T-helper 1 cell treated with Interleukin-12 subunit alpha and Interleukin-12 subunit beta and Interleukin-4 antibody, amounts not matched to agents 30 ng/mL and 1 ng/mL, for 36 hours (primary cell): Measurements from ENCODE around the gene LMBRD2. TPM values are rescaled to one million over a fixed set of nuclear protein-coding genes. Genes with fewer than 3 reads are reported as not detected.

Experiments
- intact Hi-C: fragments of 100-400 bp; cut with micrococcal nuclease; formaldehyde crosslinking; loops from one replicate; pipeline ENCODE4 v1.15.1; 2024
- total RNA-seq: library from RNA; stranded (reverse); gene quantifications from 2 replicates; pipeline ENCODE4 v1.2.3, GENCODE V29; 2022

Gene LMBRD2
- total RNA-seq, 1 donor from 2014 or later: 13.4 TPM

DNA sequence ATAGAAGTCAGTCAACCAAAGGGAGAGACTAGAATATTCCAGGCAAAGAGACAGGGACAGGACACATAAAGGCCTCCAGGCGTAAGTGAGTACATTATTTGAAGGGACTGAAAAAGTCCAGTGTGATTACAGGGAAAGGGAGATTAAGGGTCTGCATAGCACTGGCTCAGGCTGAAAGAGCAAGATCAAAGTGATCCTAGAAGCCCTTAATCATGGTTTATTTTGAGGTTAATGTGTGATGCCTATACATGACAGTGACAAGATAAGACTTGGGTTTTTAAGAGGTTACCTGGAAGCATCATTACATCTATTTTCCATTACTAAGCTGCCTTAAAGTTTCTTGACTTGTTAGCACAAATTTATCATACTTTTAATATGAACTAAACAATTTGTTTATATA is 25.8 kb downstream of the LMBRD2 start:
- intact Hi-C loops: no loop called here

DNA sequence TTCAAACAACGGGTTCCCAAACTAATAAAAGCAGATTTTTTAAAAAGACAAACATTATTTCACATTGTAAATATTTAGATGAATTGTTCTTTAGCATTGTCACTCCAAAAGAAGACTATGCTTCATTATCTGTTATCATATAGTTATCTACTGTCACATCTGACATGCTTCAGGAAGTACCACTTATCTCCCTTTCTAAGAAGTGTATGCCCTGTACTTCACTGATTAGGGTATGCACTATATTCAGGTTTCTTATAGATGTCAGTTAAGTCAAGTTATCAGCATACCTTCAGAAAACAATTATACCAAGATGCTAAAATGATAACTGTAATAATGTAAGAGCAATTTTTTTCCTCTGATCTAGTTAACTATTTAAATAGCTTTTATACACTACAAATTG is 40.4 kb downstream of the LMBRD2 start:
- intact Hi-C loops: no loop called here

DNA sequence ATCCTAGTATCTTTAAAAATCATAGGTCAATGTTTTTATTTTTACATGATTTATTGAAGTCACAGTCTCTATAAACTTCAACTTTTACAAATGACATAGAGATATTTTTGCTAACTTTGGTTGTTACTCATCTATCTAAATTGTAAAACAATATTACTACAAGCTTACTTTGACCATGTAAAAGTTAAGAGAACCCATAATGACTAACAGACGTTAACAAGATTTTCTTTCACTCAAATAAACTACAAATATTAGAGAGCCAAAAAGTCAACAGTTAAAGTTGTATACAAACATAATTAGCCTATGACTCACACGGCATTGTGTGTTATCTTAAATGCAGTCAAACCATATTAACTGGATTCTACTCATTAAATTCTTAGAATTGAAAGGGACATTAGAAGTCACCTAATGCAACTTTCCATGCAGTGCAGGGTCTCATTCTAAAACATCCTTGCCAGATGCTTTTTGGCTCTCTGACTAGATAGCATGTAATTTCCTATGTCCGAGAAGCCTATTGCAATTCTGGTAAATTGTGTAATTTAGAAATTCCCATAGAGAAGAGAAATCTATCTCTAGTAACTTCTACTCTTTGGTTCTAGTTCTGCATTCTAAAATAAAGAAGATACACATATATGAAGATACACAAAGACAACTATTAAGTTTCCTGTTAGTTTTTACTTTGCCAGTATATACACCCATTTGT is 42.8 kb downstream of the LMBRD2 start:
- intact Hi-C loops: no loop called here

DNA sequence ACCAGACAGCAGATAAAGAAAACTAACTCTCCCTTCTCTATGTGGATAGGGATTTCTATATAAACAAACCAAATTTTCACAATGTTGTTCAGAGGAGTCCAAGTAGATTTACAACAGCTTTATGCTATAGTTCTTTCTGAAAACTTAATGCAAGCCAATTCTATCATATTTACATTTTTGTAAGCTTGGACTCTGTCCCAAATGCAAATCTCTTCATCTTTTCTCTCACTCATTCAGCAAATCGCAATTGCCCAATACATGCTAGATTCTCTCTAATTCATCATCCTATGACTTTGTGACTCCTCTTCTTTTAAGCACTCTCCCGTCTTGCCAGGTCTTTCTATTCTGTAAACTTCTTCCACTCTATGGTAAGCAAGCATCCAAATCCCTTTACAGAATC is 45.9 kb downstream of the LMBRD2 start:
- intact Hi-C loops: no loop called here

DNA sequence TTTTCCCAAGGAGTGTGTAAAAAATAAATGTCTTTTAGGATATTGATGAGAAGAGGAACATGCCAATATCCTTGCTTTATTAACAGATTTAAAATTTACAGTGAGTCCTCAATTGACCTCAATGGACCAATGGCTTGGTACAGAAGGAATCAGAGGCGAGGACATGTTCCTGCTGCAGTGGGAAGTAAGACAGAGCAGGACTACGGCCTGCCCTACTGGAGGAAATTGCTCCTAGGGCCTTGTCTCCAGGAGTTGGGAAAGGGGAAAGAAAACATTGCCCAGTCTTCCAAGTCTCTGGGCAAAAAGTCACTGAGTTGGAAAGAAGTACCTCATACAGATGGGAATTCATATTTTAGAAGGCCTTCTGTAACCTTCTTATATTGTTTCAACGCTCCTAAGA is 51.9 kb downstream of the LMBRD2 start:
- intact Hi-C loops: no loop called here

DNA sequence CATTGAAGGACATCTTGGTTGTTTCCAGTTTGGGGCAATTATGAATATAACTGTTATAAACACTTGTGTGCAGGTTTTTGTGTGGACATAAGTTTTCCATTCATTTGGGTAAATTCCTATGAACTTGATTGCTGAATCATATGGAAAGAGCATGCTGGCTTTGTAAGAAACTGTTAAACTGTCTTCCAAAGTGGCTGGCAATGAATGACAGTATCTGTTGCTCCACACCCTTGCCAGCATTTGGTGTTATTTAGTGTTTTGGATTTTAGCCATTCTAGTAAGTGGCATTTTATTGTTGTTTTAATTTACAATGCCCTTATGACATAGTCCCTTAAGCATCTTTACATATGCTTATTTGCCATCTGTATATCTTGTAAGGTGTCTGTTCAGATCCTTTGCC is 55.2 kb downstream of the LMBRD2 start:
- intact Hi-C loops: no loop called here

DNA sequence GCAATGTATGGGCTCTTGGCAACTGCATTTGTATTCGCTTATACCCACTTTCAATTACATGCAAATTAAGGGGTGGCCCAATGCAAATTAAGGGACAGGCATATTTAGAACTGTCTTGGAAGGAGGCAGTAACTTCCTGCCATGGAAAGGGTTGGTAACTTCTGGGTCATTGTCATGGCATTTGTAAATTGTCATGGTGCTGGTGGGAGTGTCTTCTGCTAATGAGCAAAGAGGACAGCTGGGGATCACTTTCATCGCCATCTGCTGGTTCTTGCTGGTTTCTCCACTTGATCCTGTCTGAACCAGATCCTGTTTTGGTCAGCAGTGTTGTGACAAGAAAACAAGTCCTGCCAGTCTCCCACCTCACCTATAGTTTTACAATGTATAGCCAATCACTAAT is 61.7 kb downstream of the LMBRD2 start:
- intact Hi-C loops: no loop called here

DNA sequence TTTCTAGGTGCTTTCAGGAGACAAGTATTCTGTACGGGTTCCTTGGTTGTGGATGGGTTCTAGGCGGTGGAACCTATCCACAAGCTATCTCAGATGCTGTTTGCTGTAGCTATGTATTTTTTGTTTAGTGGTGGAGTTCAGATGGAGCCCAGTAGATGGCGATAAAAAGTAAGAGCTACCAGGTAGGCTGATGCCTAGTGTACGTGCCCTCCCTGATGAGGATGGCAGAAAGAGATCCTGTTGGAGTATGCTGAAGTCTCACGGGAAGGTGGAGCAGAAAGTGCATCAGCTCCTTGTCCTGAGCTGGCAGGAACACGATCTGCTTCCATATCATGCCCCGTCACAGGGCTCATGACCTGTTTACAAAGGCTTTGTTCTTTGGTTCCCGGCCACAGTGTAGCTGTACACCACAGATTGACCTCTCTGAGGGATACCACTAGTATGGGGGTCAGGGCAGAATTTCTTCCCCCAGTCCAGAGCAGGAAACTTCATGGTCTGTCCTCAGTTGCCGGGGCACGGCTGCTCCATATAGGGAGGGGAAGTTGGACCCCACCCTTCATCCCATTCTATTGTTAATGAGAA is 72.4 kb downstream of the LMBRD2 start:
- intact Hi-C loops: loop anchor here (1.0 to 5.0 kb wide), 5 partner anchors 72 to 618 kb away; partner anchors contain the start of gene LMBRD2

DNA sequence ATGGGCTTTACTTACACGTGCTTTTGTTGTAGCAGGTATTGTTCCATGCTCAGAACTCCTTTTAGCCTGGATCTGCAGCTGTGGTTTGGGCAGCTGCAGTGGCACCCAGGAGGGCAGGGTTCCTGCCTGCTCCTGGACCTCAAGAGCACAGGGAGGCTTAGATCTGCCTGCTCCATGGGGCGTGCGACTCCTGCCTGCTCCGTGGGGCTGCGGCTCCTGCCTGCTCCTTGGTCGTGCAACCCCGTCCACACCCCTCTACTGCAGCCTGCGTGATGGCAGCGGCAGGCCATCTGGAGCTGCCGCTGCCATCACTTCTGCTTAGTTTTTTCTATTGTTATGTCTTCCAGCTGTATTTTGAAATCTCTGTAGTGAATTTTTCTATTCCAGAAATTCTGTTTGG is 73.3 kb downstream of the LMBRD2 start:
- intact Hi-C loops: loop anchor here (2.0 to 5.0 kb wide), 3 partner anchors 72 to 619 kb away; partner anchors contain the start of gene LMBRD2

DNA sequence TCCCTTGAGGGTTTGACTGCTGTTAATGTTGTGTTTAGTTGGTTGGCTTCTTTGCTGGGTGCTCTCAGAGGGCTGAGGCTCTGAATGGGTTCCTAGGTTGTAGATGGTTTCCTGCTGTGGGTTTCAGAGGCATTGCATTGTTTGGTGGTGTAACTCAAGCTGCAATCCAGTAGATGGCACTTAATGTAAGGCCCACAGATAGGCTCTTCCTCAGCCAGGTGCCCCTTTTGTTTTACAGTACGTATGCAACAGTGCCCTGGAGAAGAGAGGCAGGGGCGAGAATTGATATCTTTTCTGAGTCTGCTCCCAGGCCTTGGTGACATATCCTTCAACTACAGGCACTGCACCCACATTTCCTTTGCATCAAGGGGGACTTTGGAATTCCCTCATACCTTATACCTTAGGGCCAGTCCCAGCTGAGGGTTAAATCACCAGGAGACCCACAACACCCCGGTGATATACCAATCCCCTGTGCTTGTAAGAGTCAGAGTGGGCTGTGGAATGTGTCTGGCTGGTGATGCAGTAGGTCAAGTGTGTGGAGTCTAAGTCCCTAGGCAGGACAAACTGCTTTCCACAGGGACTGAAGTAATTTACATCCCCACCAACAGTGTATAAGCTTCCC is 78.0 kb downstream of the LMBRD2 start:
- intact Hi-C loops: loop anchor here (1.0 kb wide), 1 partner anchor 169 kb away; no protein-coding TSS in a partner anchor

DNA sequence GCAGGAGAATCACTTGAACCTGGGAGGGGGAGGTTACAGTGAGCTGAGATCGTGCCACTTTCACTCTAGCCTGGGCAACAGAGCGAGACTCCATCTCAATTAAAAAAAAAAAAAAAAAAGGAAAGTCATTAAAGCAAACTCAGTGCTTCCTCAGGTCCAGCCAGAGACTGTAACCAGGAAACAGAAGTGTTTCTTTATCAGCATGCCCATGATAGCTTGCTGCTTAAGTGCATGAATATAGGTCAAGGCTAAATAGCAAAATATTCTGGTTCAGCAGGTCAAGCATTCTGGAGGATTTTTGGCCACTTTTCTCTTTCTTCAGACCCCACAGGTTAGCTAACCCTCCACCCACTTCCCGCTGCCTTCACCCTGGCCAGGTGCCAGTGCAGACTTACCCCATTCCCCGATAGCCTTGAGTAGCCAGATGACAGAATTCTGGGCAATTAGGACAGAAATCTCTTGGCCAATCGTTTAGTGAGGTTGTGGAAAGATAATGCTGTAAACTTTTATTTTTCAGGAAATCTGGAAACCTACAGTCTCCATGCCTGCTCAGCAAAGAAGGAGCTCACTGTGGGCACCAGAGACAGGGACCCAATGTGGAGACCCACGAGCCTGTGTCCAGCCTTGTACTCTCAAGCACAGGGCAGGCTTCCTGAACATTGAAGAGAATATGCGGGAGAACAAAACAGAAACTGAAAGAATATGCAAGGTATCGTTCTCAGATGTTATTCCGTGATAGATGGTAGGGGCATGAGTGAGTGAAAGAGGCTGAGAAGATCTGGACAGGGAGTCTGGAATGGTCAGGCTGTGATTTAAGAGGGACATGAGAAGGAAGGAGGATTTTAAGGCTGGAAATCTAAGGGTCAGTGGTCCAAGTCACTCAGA is 80.8 kb downstream of the LMBRD2 start:
- intact Hi-C loops: no loop called here

DNA sequence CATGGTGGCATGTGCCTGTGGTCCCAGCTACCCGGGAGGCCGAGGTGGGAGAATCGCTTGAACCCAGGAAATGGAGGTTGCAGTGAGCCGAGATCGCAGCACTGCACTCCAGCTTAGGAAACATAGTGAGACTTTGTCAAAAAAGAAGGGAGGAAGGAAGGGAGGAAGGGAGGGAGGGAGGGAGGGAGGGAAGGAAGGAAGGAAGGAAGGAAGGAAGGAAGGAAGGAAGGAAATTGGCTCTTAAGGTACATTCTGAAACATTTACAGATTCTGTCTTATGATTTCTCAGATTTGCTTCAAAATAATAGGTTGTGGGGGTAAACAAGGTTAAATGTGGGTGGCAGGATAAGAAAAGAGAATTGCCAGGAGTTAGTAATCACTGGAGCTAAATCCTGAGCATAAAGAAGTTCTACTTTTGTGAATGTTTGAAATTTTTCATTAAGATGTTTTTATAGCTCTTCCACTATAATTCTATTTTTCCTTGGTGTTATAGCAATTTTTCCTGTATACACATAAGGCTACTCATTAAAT is 82.9 kb downstream of the LMBRD2 start:
- intact Hi-C loops: no loop called here

DNA sequence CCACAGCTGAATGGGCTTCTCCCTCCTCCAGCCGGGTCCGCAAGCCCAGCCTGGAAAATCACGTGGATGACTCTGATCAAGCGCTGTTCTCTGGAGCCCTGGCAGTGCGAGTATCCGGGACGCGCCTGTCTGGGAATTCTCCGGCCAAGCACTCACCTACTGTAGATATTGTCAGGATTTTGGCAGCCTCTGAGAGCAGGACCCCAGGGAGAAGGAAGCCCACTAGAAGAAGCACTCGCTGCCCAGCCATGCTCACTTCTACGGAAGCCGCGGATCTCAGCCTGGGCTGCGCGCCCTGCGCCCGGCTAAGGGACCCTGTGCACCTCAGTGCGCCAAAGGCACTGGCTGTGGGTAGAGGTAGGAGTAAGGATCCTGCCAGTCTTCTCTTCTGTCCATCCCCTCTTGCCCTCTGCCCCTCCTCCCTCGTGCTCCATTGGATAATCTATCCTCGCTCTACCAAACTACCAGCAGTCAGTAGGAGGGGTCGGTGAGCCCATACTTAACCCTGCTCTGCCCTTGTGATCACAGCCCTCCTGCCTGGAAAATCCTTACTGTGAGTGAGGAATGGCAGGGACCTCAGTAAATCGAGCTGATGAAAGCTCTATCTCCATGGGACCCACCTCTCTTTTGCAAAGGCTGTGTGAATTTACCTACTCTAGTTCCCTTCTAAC is 85.0 kb downstream of the LMBRD2 start, which contains the start of gene UGT3A2:
Gene UGT3A2 (minus strand): TSS at position 343 of the 671 bp plus-strand sequence. CDS start 93 bp downstream, at position 250.
- intact Hi-C loops: no loop called here

DNA sequence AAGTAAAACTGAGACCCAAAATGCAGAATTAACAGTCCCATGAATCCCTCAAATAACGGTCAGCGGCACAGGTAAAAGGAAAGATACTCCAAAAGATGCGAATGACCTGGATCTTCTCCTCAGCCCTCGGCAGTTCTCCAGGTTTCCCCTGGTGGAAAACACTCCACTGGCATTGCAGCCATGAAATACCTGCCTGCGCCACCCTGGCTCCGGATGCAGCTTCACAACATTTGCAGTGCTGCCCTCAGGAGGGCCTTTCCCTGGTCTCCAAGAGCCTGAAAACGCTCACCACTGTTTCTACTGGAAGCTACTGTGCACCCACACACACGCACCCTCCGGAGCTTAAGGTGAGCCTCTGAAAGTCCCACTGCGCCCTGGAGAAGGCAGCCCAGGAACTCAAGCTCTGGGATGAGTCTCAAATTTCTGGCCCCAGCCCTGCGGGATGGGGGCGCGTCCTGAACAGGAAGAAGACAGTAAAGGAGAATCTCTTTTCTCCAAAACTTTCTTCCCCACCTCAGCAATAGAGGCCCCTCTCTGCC is 85.6 kb downstream of the LMBRD2 start:
- intact Hi-C loops: no loop called here

DNA sequence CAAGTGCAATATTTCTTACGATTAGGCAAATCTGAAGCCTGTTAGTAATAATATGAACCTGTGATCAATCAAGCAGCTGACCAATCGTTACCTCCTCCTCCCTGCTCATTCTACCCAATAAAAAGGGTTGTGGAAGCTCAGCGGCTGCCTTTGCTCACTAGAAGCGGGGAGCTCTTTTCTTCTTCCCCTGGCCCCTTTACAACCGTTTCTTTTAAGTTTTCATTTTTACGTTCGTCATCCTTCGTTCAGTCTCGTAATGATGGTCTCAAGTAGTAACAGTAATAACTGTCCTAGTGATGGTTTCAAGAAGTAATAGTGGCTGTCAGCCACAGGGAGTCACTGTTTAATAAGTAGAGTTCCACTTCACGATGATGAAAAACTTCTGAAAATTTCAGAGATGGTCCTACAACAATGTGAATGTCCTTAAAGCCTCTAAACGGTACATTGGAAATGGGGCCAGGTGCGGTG is 91.2 kb downstream of the LMBRD2 start:
- intact Hi-C loops: no loop called here

DNA sequence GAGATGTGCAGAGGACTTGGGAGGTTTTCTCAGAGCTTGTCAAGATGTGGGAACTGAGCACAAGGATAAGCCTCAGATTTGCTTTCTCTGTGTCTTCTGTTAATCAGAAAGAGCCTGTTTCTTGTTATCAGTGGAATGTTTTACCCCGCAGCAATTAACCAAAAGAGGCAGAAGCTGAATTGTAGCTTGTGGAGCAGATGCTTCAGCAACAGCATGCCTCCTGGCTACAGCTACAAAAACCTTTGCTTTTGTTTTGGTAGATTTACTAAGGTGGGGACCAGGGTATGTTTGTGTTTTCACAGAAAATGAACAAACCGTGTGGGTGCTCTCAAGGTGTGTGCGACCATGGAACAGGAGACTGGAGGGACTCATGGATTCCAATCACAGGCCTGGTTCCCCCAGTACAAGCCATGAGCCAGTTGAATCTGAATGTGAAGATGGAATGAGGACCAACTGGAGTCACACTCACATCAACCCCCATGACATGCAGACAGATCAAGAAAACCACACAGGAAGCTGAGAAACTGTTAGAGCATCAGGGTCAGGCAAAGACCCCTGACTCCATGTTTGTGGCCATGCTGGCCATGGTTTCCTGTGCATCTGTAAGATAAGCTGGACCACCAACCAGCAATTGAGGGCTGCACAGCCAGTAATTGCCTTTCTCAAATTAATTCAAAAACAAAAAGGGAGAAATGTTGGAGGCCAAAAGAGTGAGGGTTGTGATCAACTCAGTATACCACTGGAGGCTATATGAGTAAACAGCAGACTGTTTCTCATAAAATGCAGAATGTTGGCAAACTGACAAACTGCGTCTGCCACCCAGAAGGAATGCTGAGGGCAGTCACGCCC is 91.9 kb downstream of the LMBRD2 start:
- intact Hi-C loops: no loop called here

DNA sequence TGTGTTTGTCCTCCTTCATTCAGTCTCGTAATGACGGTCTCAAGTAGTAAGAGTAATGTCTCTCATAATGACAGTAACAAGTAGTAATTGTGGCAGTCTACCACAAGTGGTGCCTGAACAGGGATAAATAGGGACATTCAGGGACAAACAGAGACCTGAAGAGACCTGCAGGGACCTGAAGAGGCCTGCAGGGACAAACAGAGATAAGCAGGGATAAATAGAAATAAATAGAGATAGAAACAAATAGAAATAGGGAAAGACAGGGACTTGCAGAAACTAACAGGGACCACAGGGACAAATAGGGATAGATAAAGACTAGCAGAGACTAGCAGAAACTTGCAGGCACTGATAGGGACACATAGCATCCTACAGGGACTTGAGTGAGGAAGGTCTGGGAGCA is 92.9 kb downstream of the LMBRD2 start:
- intact Hi-C loops: no loop called here

DNA sequence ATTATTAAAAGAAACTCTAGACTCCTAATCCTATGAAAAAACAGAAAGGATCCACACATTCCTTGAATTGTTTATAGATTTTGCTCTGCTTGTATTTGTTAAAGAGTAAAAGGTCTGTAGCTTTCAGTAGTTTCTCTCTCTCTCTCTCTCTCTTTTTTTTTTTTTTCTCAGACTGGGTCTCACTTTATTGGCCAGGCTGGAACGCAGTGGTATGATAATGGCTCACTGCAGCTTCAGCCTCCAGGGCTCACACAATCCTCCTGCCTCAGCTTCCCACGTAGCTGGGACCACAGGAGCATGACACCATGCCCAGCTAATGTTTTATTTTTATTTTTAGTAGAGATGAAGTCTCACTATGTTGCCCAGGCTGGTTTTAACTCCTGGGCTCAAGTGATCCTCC is 94.3 kb downstream of the LMBRD2 start:
- intact Hi-C loops: no loop called here

DNA sequence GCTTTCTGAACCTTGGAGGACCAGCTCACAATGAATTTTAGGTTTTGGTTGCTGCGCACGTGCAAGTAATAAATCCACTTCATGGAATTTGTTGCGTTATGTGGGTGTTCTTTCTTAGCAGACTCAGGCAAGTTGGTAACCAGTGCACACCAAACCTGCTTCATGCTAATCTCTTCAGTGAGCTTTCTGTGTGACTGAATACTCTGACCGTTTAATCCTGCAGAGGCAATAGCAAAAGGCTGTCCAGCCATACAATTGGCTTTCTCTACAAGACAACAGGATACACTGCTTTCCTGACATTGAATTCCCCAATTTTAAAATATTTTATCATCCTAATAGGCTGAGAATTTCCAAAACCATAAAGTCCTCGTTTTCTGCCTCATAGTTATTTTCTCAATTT is 95.3 kb downstream of the LMBRD2 start:
- intact Hi-C loops: no loop called here
